ENCODE results near the gene RMC1. TPM values are rescaled to one million over a fixed set of nuclear protein-coding genes. Genes with fewer than 3 reads are reported as not detected.

The RMC1 gene
- total RNA-seq, 1 experiment from 2014 or later: 12.9 TPM

DNA sequence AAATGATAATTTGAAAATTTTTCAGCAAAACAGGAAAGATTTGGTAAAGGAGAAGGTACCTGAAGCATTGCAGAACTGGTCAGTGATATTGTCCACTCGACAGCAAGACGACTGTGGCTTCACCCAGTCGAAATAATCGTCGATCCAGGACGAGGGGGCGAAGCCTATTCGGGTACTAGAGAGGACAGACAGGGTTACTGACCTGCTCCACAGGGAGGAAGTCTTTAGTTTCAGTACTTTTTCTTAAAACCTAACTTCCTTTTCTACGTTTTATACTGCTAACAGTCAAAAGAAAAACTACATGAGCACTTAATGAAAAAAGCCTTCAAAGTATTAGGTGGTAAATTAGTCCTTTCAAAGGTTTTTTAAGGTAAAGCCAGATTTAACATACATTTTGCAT is 36.0 kb downstream of the RMC1 start:
- no peak for TF ChIP-seq CTCF (IDR thresholded peaks at IDR 0.05; ENCODE audit: insufficient read depth in 1 of 2, low read depth in 1 of 2, low read length in 1 of 2, severe bottlenecking in 1 of 2, unreplicated experiment in 1 of 2)
- CTCF ChIA-PET: no interaction called here
- H3K4me1 ChIP-seq: no peaks in the 10 kb centered on the region
- no peak overlapping the region for H3K27ac Mint-ChIP-seq (ENCODE audit: unreplicated experiment)
- H3K4me3 ChIP-seq (ENCODE audit: low read depth, low read length): no peak overlapping the region
- intact Hi-C loops (cut with micrococcal nuclease; ENCODE audit: unreplicated experiment): no loop called here
- no peaks in the 10 kb centered on the region for H3K4me1 Mint-ChIP-seq (ENCODE audit: low read depth, unreplicated experiment)
- H3K27me3 ChIP-seq (replicated peaks; ENCODE audit: control insufficient read depth, insufficient read depth, low read length): no peaks in the 10 kb centered on the region
- POLR2A ChIA-PET: no interaction called here
- no peak overlapping the region for H3K4me3 Mint-ChIP-seq (ENCODE audit: unreplicated experiment)
- H3K36me3 Mint-ChIP-seq (ENCODE audit: insufficient read depth, unreplicated experiment): peaks cover 21% of the 10 kb centered on the region
- no peaks in the 10 kb centered on the region for H3K9me3 Mint-ChIP-seq (ENCODE audit: unreplicated experiment)
- DNase-seq: no peak
- H3K9me3 ChIP-seq: no peaks in the 10 kb centered on the region
- H3K36me3 ChIP-seq (ENCODE audit: control insufficient read depth, insufficient read depth, low read length): no peaks in the 10 kb centered on the region
- no peaks in the 10 kb centered on the region for H3K27me3 Mint-ChIP-seq (ENCODE audit: insufficient read depth, unreplicated experiment)
- no TSS peak for BruUV-seq (replicated peaks)

DNA sequence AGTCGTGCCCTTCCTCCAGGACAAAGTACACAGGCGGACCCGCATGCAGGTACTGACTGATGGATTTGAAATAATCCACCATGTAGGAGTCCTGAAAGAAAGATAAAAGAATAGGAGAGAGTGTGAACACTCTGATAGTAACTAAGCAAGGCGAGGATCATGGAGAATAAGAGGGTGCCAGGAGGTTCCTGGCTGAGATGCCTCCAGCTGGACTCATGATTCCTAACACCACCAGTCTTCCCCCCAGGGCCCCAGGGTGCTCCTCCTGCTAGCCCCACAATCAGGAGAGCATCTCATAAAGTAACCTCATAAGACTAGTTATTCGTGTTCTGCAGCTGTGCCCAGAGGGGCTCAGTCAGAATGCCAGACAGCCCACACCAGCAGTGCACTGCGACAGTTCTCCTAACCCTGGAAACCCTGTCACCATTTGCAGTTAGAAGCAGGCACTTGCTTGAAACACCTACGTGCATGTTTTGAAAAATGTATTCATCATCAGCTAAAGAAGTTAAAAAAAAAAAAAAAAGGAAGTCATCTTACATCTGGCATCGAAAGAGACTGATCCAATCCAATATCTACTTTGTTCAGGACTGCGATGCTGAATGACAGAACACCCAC is 36.7 kb downstream of the RMC1 start:
- no peaks in the 10 kb centered on the region for H3K9me3 ChIP-seq
- intact Hi-C loops (cut with micrococcal nuclease; ENCODE audit: unreplicated experiment): no loop called here
- no peak for DNase-seq
- Mint-ChIP-seq H3K4me3 (ENCODE audit: unreplicated experiment) (no peak overlapping the region), H3K27me3 (ENCODE audit: insufficient read depth, unreplicated experiment) (no peaks in the 10 kb centered on the region), H3K9me3 (ENCODE audit: unreplicated experiment) (no peaks in the 10 kb centered on the region), H3K36me3 (ENCODE audit: insufficient read depth, unreplicated experiment) (peaks cover 26% of the 10 kb centered on the region), H3K4me1 (ENCODE audit: low read depth, unreplicated experiment) (no peaks in the 10 kb centered on the region), H3K27ac (ENCODE audit: unreplicated experiment) (no peak overlapping the region)
- ChIA-PET POLR2A (no interaction called here), CTCF (no interaction called here)
- no peaks in the 10 kb centered on the region for H3K4me1 ChIP-seq
- H3K4me3 ChIP-seq (ENCODE audit: low read depth, low read length): no peak overlapping the region
- TF ChIP-seq CTCF (IDR thresholded peaks at IDR 0.05; ENCODE audit: insufficient read depth in 1 of 2, low read depth in 1 of 2, low read length in 1 of 2, severe bottlenecking in 1 of 2, unreplicated experiment in 1 of 2): no peak
- H3K27me3 ChIP-seq (replicated peaks; ENCODE audit: control insufficient read depth, insufficient read depth, low read length): no peaks in the 10 kb centered on the region
- H3K36me3 ChIP-seq (ENCODE audit: control insufficient read depth, insufficient read depth, low read length): no peaks in the 10 kb centered on the region
- BruUV-seq (replicated peaks): no TSS peak

- Mint-ChIP-seq H3K4me1 (ENCODE audit: low read depth, unreplicated experiment) (no peaks in the 10 kb centered on the region), H3K9me3 (ENCODE audit: unreplicated experiment) (no peaks in the 10 kb centered on the region), H3K36me3 (ENCODE audit: insufficient read depth, unreplicated experiment) (peaks cover 26% of the 10 kb centered on the region), H3K27me3 (ENCODE audit: insufficient read depth, unreplicated experiment) (no peaks in the 10 kb centered on the region), H3K4me3 (ENCODE audit: unreplicated experiment) (no peak overlapping the region), H3K27ac (ENCODE audit: unreplicated experiment) (no peak overlapping the region)
- POLR2A ChIA-PET: no interaction called here
- no peak overlapping the region for H3K4me3 ChIP-seq (ENCODE audit: low read depth, low read length)
- CTCF ChIA-PET: no interaction called here
- no peak for DNase-seq
- BruUV-seq (replicated peaks): no TSS peak
- intact Hi-C loops (cut with micrococcal nuclease; ENCODE audit: unreplicated experiment): no loop called here
- H3K9me3 ChIP-seq: no peaks in the 10 kb centered on the region
- H3K4me1 ChIP-seq: no peaks in the 10 kb centered on the region
- no peak for TF ChIP-seq CTCF (IDR thresholded peaks at IDR 0.05; ENCODE audit: insufficient read depth in 1 of 2, low read depth in 1 of 2, low read length in 1 of 2, severe bottlenecking in 1 of 2, unreplicated experiment in 1 of 2)
- H3K36me3 ChIP-seq (ENCODE audit: control insufficient read depth, insufficient read depth, low read length): no peaks in the 10 kb centered on the region
- no peaks in the 10 kb centered on the region for H3K27me3 ChIP-seq (replicated peaks; ENCODE audit: control insufficient read depth, insufficient read depth, low read length)
These were observed 37.6 kb downstream of the RMC1 start for GRCh38 chr18:23540867-23541266.

All from Caco-2 (cell line).